A673 (cell line): ENCODE measurements around the gene GLI2.

ENCODE experiments used
- CTCF ChIP-seq: fragments of 300-800, 200-600 bp; sonication (generic); conservative IDR thresholded peaks from 2 replicates; pipeline ENCODE4 v1.5.1; 2017; ENCODE audit warnings: low read depth, mild to moderate bottlenecking, antibody characterized with exemption, low read length, moderate library complexity, mixed read lengths
- EZH2 ChIP-seq: fragments of 200-600 bp; sonication (generic); IDR thresholded peaks from 2 replicates; pipeline ENCODE4 v1.6.1; 2017; ENCODE audit warnings: borderline replicate concordance, low read depth, mild to moderate bottlenecking, mixed read lengths, antibody characterized with exemption, low read length; ENCODE audit not compliant: poor library complexity, severe bottlenecking

- TF ChIP-seq CTCF = no peak
- no peak for TF ChIP-seq EZH2
Observed at GRCh38 chr2:120720231-120720630, 15.4 kb upstream of the GLI2 start.
